Measurements from ENCODE around the gene ATF7. TPM values are rescaled to one million over a fixed set of nuclear protein-coding genes. Genes with fewer than 3 reads are reported as not detected.

The ATF7 gene
- total and polyA plus RNA-seq, 2 donors (not counting 3 experiments of a cell fraction or from before 2014, with no cell fraction given) = 36.0 to 68.5 TPM

GRCh38 chr12:53551889-53552291 is 74.3 kb downstream of the ATF7 start:
- H3K27ac ChIP-seq (ENCODE audit: insufficient read depth, low read depth, low read length) = no peak overlapping the region
- CTCF ChIA-PET = interaction anchor here (0.6 to 3.0 kb wide), 5 partner anchors 8 to 640 kb away, joined by 3 to 12 read pairs (median 4); partner anchors contain the start of gene ATP5MC2
- H3K79me2 ChIP-seq (ENCODE audit: control insufficient read depth, insufficient read depth, low read length) = no peaks in the 10 kb centered on the region
- peaks cover 12% of the 10 kb centered on the region in 2 experiments for H3K36me3 ChIP-seq (ENCODE audit: control insufficient read depth in 2 of 2, extremely low read depth in 1 of 2, insufficient read depth in 2 of 2, low read length in 2 of 2)
- FAIRE-seq (no peak), DNase-seq (ENCODE audit: low read depth, low spot score) (no peak)
- H3K27me3 ChIP-seq (ENCODE audit: control insufficient read depth in 2 of 2, insufficient read depth in 2 of 2, low read length in 2 of 2) = no peaks in the 10 kb centered on the region
- H2AFZ ChIP-seq (ENCODE audit: low read depth, low read length) = no peak overlapping the region
- dilution Hi-C loops (cut with MboI; ENCODE audit: extremely low pct_ligation_motif_present, low sequenced_read_pairs) = no loop called here
- H3K9ac ChIP-seq (replicated peaks; ENCODE audit: extremely low read depth, insufficient read depth, low read length) = no peak overlapping the region
- no TSS peak for BruUV-seq (replicated peaks)
- H4K20me1 ChIP-seq (replicated peaks; ENCODE audit: control insufficient read depth, extremely low read depth, insufficient read depth, low read length) = no peaks in the 10 kb centered on the region
- intact Hi-C loops (cut with micrococcal nuclease) = no loop called here
- no peak overlapping the region for H3K4me2 ChIP-seq (ENCODE audit: insufficient read depth, low read length)
- H3K9me3 ChIP-seq (replicated peaks; ENCODE audit: control insufficient read depth, insufficient read depth, low read length) = no peaks in the 10 kb centered on the region
- no peaks in the 10 kb centered on the region for H3K4me1 ChIP-seq (ENCODE audit: control insufficient read depth, extremely low read depth, insufficient read depth, low read length)
- no peaks in the 10 kb centered on the region for H3K9me1 ChIP-seq (replicated peaks; ENCODE audit: control insufficient read depth, extremely low read depth, insufficient read depth, low read length)
- POLR2A ChIA-PET = no interaction called here
- H3K4me3 ChIP-seq (replicated peaks in 1 of 3; ENCODE audit: insufficient read depth in 1 of 3, low read depth in 1 of 3, low read length in 3 of 3) = no peak overlapping the region
- TF ChIP-seq JUN (IDR thresholded peaks at IDR 0.05; ENCODE audit: borderline replicate concordance, insufficient read depth, insufficient read length, low read depth) (no peak), MYC (IDR thresholded peaks at IDR 0.05; ENCODE audit: low read depth, low read length) (no peak), CTCF (IDR thresholded peaks at IDR 0.05; ENCODE audit: extremely low read depth in 1 of 2, insufficient read depth in 1 of 2, low read depth in 1 of 2, low read length in 2 of 2) (no peak), POLR2AphosphoS5 (IDR thresholded peaks at IDR 0.05; ENCODE audit: insufficient read depth, low read depth, low read length) (no peak), GATA2 (IDR thresholded peaks at IDR 0.05; ENCODE audit: insufficient read depth, insufficient read length, low read depth, low read length) (no peak), EZH2 (IDR thresholded peaks at IDR 0.05; ENCODE audit: borderline replicate concordance, low read depth, low read length, severe bottlenecking) (no peak), POLR2A (IDR thresholded peaks at IDR 0.05; ENCODE audit: low read depth, low read length) (no peak), MAX (IDR thresholded peaks at IDR 0.05; ENCODE audit: insufficient read depth, insufficient read length) (no peak), FOS (IDR thresholded peaks at IDR 0.05; ENCODE audit: borderline replicate concordance, insufficient read depth, low read length) (no peak)
